Keratinocyte (primary cell): ENCODE measurements around the gene ITGB5. TPM values are rescaled to one million over a fixed set of nuclear protein-coding genes. Genes with fewer than 3 reads are reported as not detected.

Experiments
- DNase-seq: peaks from one replicate; pipeline ENCODE4 v3.0.0-alpha.2; 2011; ENCODE audit warnings: low read depth, missing footprints, low spot score
- FAIRE-seq: peaks from 2 replicates; lab custom pipeline; 2011; peaks lifted over from hg19 to GRCh38; lab: Jason Lieb, UNC
- H2AFZ ChIP-seq: 2 replicates; pipeline ENCODE4 v1.6.0; 2012; ENCODE audit warnings: low read length, control low read depth, inconsistent platforms; ENCODE audit not compliant: control insufficient read depth
- H3K27ac ChIP-seq: 2 replicates; pipeline ENCODE4 v1.5.1; 2011; ENCODE audit warnings: low read length; ENCODE audit not compliant: control insufficient read depth, insufficient read depth
- H3K27me3 ChIP-seq: 3 replicates; pipeline ENCODE4 v1.6.0; 2011; ENCODE audit warnings: low read length; ENCODE audit not compliant: control insufficient read depth, insufficient read depth; ENCODE audit errors: extremely low read depth
- H3K36me3 ChIP-seq, 2 experiments: 2 replicates in 1 of 2; 3 replicates in 1 of 2; pipeline ENCODE4 v1.5.1; 2011; ENCODE audit warnings: low read length in 2 of 2, mild to moderate bottlenecking in 1 of 2; ENCODE audit not compliant: control insufficient read depth in 2 of 2, insufficient read depth in 2 of 2; ENCODE audit errors: extremely low read depth in 1 of 2
- H3K4me1 ChIP-seq: 3 replicates; pipeline ENCODE4 v1.5.1; 2011; ENCODE audit warnings: low read length; ENCODE audit not compliant: control insufficient read depth, insufficient read depth; ENCODE audit errors: extremely low read depth
- H3K4me2 ChIP-seq: 3 replicates; pipeline ENCODE4 v1.6.0; 2011; ENCODE audit warnings: low read depth, low read length; ENCODE audit not compliant: control insufficient read depth, insufficient read depth; ENCODE audit errors: extremely low read depth
- H3K4me3 ChIP-seq, 3 experiments: fragments of 200-600 bp in 1 of 3; sonication (generic) in 1 of 3; 2 replicates in 2 of 3; 3 replicates in 1 of 3; pipeline ENCODE4 v1.5.1; 2011 to 2016; ENCODE audit warnings: low read length in 3 of 3, mild to moderate bottlenecking in 3 of 3, control low read depth in 2 of 3, inconsistent platforms in 1 of 3, low read depth in 1 of 3, mixed read lengths in 1 of 3, mixed run types in 1 of 3, moderate library complexity in 1 of 3; ENCODE audit not compliant: control insufficient read depth in 2 of 3, insufficient read depth in 2 of 3; ENCODE audit errors: extremely low read depth in 1 of 3
- H3K79me2 ChIP-seq: 2 replicates; pipeline ENCODE4 v1.6.0; 2012; ENCODE audit warnings: low read length; ENCODE audit not compliant: control insufficient read depth, insufficient read depth
- H3K9ac ChIP-seq: 3 replicates; pipeline ENCODE4 v1.6.0; 2011; ENCODE audit warnings: low read length; ENCODE audit not compliant: control insufficient read depth, insufficient read depth; ENCODE audit errors: extremely low read depth
- H3K9me1 ChIP-seq: 3 replicates; pipeline ENCODE4 v1.6.0; 2011; ENCODE audit warnings: low read length; ENCODE audit not compliant: control insufficient read depth, insufficient read depth; ENCODE audit errors: extremely low read depth
- H3K9me3 ChIP-seq: 2 replicates; pipeline ENCODE4 v1.5.1; 2012; ENCODE audit warnings: low read depth, low read length; ENCODE audit not compliant: control insufficient read depth
- H4K20me1 ChIP-seq: 3 replicates; pipeline ENCODE4 v1.6.0; 2011; ENCODE audit warnings: low read length; ENCODE audit not compliant: control insufficient read depth, insufficient read depth; ENCODE audit errors: extremely low read depth
- CTCF ChIP-seq, 3 experiments: IDR thresholded peaks in 1 of 3; conservative IDR thresholded peaks in 1 of 3; optimal IDR thresholded peaks in 1 of 3; 2 replicates in 2 of 3; 3 replicates in 1 of 3; pipeline versions ENCODE3 to v1.5.1; 2011; ENCODE audit warnings: low read length in 3 of 3, mild to moderate bottlenecking in 3 of 3, moderate library complexity in 2 of 3, control low read depth in 1 of 3, inconsistent platforms in 1 of 3; ENCODE audit not compliant: insufficient read depth in 2 of 3; ENCODE audit errors: extremely low read depth in 1 of 3
- EZH2 ChIP-seq: IDR thresholded peaks from one replicate; pipeline ENCODE4 v1.6.1; 2012; ENCODE audit warnings: inconsistent platforms, mild to moderate bottlenecking, low read length, moderate library complexity
- dilution Hi-C: fragments of 300-500 bp; cut with MboI; formaldehyde crosslinking; loops from one replicate; pipeline ENCODE4 v1.7.0; 2020; ENCODE audit warnings: low sequenced_read_pairs; ENCODE audit not compliant: extremely low pct_ligation_motif_present
- polyA plus RNA-seq, 5 experiments: library from polyadenylated mRNA; depleted of rRNA in 3 of 5; stranded (reverse) in 3 of 5; stranded (forward) in 1 of 5; unstranded in 1 of 5; fragments of >200 nt; gene quantifications; 1 replicate in 1 of 5; 2 replicates in 3 of 5; 3 replicates in 1 of 5; pipeline versions ENCODE4 v1.2.1 to v1.2.3, GENCODE V29; 2011 to 2012; ENCODE audit warnings: missing spikeins in 2 of 5, low read depth in 1 of 5, low replicate concordance in 1 of 5

Gene ITGB5
- polyA plus RNA-seq, 1 donor (not counting 4 experiments of a cell fraction or from before 2014, with no cell fraction given), result 136 TPM

GRCh38 chr3:124764746-124765145, 122.4 kb downstream of the ITGB5 start:
- Histone ChIP-seq H3K9me3 (no peaks in the 10 kb centered on the region), H3K9ac (no peak overlapping the region), H3K4me3 (no peak overlapping the region), H3K79me2 (no peaks in the 10 kb centered on the region), H3K27me3 (no peaks in the 10 kb centered on the region), H3K27ac (no peak overlapping the region), H2AFZ (no peak overlapping the region), H3K4me1 (peaks cover 4% of the 10 kb centered on the region), H3K9me1 (no peaks in the 10 kb centered on the region), H3K36me3 (peaks cover 24 to 51% of the 10 kb centered on the region in 2 experiments), H3K4me2 (no peak overlapping the region), H4K20me1 (peaks cover 5% of the 10 kb centered on the region)
- dilution Hi-C loops, result no loop called here
- no peak for TF ChIP-seq CTCF (optimal IDR thresholded peaks at IDR 0.05 in 1 of 3, IDR thresholded peaks at IDR 0.05 in 1 of 3, conservative IDR thresholded peaks at IDR 0.05 in 1 of 3; ENCODE audit: extremely low read depth in 1 of 3, insufficient read depth in 2 of 3, low read length in 3 of 3)
- FAIRE-seq (no peak), DNase-seq (no peak)

GRCh38 chr3:124763644-124764358, 123.4 kb downstream of the ITGB5 start:
- H3K4me1 ChIP-seq, result peaks cover 4% of the 10 kb centered on the region
- no peaks in the 10 kb centered on the region for H3K27me3 ChIP-seq
- H3K79me2 ChIP-seq, result no peaks in the 10 kb centered on the region
- no peak for FAIRE-seq
- dilution Hi-C loops, result no loop called here
- H3K9me3 ChIP-seq, result no peaks in the 10 kb centered on the region
- no peak overlapping the region for H2AFZ ChIP-seq
- H4K20me1 ChIP-seq, result peaks cover 5% of the 10 kb centered on the region
- TF ChIP-seq CTCF (optimal IDR thresholded peaks at IDR 0.05 in 1 of 3, IDR thresholded peaks at IDR 0.05 in 1 of 3, conservative IDR thresholded peaks at IDR 0.05 in 1 of 3; ENCODE audit: extremely low read depth in 1 of 3, insufficient read depth in 2 of 3, low read length in 3 of 3), result no peak
- TF ChIP-seq EZH2, result no peak
- no peaks in the 10 kb centered on the region for H3K9me1 ChIP-seq
- H3K27ac ChIP-seq, result no peak overlapping the region
- no peak overlapping the region for H3K4me2 ChIP-seq
- no peak for DNase-seq
- no peak overlapping the region for H3K4me3 ChIP-seq
- H3K36me3 ChIP-seq, result peaks cover 24 to 46% of the 10 kb centered on the region in 2 experiments
- no peak overlapping the region for H3K9ac ChIP-seq
